Activated T-cell treated with anti-CD3 and anti-CD28 coated beads, Interleukin-2, amount 50 U/mL, for 4 hours (primary cell): ENCODE measurements around the gene TAC3. TPM values are rescaled to one million over a fixed set of nuclear protein-coding genes. Genes with fewer than 3 reads are reported as not detected.
"Not testable (repeated sequence)": the region's sequence is repeated elsewhere in the genome, so short reads cannot be mapped to it uniquely, and the experiment has no call there.

Experiments used
- ATAC-seq, 2 donors: fragments of 200-7000 bp; cut with Tn5 transposase; one replicate each; pipeline ENCODE4 v1.10.0; 2021
- DNase-seq: peaks from one replicate; pipeline ENCODE4 v3.0.0-alpha.2; 2020
- H3K27me3 Mint-ChIP-seq: one replicate; pipeline ENCODE4 v1.8.0; 2021; ENCODE audit warnings: low read depth, mixed read lengths
- H3K36me3 Mint-ChIP-seq: one replicate; pipeline ENCODE4 v1.8.0; 2022; ENCODE audit warnings: mixed read lengths; ENCODE audit not compliant: insufficient read depth
- H3K4me1 Mint-ChIP-seq: one replicate; pipeline ENCODE4 v1.8.0; 2021; ENCODE audit warnings: low read depth, mixed read lengths
- H3K4me3 Mint-ChIP-seq: one replicate; pipeline ENCODE4 v1.8.0; 2021; ENCODE audit warnings: mild to moderate bottlenecking, moderate library complexity, mixed read lengths
- H3K9me3 Mint-ChIP-seq: one replicate; pipeline ENCODE4 v1.8.0; 2021; ENCODE audit warnings: mixed read lengths
- total RNA-seq, 3 donors: library from RNA; stranded (reverse); gene quantifications; one replicate each; pipeline ENCODE4 v1.2.1, GENCODE V29; 2021

The TAC3 gene
- under 1 TPM in 1 of 3 donors, not detected in 2; 0.43 TPM for total RNA-seq

GRCh38 chr12:57016348-57016747 lies at the start of gene TAC3:
TSS of gene TAC3 (minus strand) at chr12:57016529. CDS start at chr12:57015797, 732 bp downstream.
- Mint-ChIP-seq H3K27me3 (peaks cover 7% of the 10 kb centered on the region), H3K4me3 (no peak within 1 kb of the TSS), H3K4me1 (peaks cover 30% of the 10 kb centered on the region), H3K9me3 (no peaks in the 10 kb centered on the region), H3K36me3 (no peaks in the 10 kb centered on the region)
- no peak for DNase-seq
- no peak for ATAC-seq

GRCh38 chr12:57063991-57064685 lies 47.8 kb upstream of the TAC3 start:
- peak; percentile 41 for DNase-seq
- peaks cover 21% of the 10 kb centered on the region for H3K36me3 Mint-ChIP-seq
- no peaks in the 10 kb centered on the region for H3K27me3 Mint-ChIP-seq
- peak; percentile 78 to 83 for ATAC-seq
- H3K4me3 Mint-ChIP-seq = peak overlapping the region; percentile 75
- peaks cover 55% of the 10 kb centered on the region for H3K4me1 Mint-ChIP-seq
- H3K9me3 Mint-ChIP-seq = peaks cover 3% of the 10 kb centered on the region

GRCh38 chr12:57058454-57058853 lies 42.1 kb upstream of the TAC3 start:
- Mint-ChIP-seq H3K9me3 (no peaks in the 10 kb centered on the region), H3K36me3 (peaks cover 31% of the 10 kb centered on the region), H3K27me3 (no peaks in the 10 kb centered on the region)

DNA sequence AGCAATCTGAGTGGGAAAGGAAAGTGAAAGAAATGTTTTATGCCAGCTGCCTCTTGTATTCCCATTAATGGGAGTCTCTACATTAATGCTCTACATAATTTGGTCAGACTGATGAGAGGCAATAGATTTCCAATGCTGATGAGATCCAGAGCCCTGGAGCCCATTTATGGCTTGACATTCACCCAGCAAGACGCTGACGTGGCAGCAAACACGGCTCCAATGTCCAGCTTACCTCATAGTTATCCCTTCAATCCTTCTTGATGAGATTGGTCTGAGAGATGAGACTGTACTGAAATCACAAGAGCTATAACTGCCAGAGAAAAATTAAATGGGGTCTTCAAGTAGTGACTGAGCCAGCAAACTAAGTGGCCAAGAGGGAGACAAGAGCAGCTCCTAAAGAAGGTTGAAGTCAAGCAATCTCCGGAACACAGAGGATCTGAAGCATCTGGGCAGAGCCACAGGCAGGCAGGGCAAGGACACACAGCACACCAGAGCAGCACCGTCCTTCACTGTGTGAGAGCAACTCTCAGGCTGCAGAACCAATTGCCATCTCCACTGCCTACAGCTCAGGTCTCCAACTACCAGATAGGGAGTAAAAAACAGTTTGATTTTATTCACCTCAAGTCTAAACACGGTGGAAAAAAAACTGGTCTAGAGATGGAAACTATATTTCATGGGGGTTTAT lies 40.9 kb upstream of the TAC3 start:
- H3K36me3 Mint-ChIP-seq = peaks cover 31% of the 10 kb centered on the region
- H3K9me3 Mint-ChIP-seq = no peaks in the 10 kb centered on the region
- peaks cover 14% of the 10 kb centered on the region for H3K4me1 Mint-ChIP-seq
- H3K27me3 Mint-ChIP-seq = no peaks in the 10 kb centered on the region
- ATAC-seq = no peak
- no peak for DNase-seq
- H3K4me3 Mint-ChIP-seq = no peak overlapping the region

More at GRCh38 chr12:57058454-57058853, 42.1 kb upstream of the TAC3 start:
- DNase-seq (no peak), ATAC-seq (no peak)
- H3K4me1 Mint-ChIP-seq = peaks cover 23% of the 10 kb centered on the region
- H3K4me3 Mint-ChIP-seq = no peak overlapping the region

GRCh38 chr12:57055824-57056223 lies 39.5 kb upstream of the TAC3 start:
- H3K36me3 Mint-ChIP-seq = peaks cover 29% of the 10 kb centered on the region
- ATAC-seq = no peak
- H3K4me1 Mint-ChIP-seq = peaks cover 10% of the 10 kb centered on the region
- no peak overlapping the region for H3K4me3 Mint-ChIP-seq
- H3K9me3 Mint-ChIP-seq = no peaks in the 10 kb centered on the region
- H3K27me3 Mint-ChIP-seq = no peaks in the 10 kb centered on the region
- no peak for DNase-seq

DNA sequence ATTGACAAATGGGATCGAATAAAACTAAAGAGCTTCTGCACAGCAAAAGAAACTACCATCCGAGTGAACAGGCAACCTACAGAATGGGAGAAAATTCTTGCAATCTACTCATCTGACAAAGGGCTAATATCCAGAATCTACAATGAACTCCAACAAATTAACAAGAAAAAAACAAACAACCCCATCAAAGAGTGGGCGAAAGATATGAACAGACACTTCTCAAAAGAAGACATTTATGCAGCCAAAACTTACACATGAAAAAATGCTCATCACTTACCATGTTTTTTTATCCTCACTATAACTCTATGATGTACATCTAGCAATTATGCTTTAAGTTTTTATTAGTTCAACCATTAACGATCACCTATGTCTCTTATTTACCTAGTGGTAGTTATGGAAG lies 37.6 kb upstream of the TAC3 start:
- not testable (repeated sequence) for H3K9me3 Mint-ChIP-seq, ATAC-seq, H3K4me1 Mint-ChIP-seq, H3K4me3 Mint-ChIP-seq, H3K27me3 Mint-ChIP-seq, DNase-seq
- peaks cover 20% of the 10 kb centered on the region for H3K36me3 Mint-ChIP-seq

- not testable (repeated sequence) for H3K4me1 Mint-ChIP-seq, DNase-seq, H3K9me3 Mint-ChIP-seq, H3K4me3 Mint-ChIP-seq, H3K27me3 Mint-ChIP-seq, ATAC-seq
- H3K36me3 Mint-ChIP-seq = peaks cover 13% of the 10 kb centered on the region
Observed at GRCh38 chr12:57053146-57053545, 36.8 kb upstream of the TAC3 start.

DNA sequence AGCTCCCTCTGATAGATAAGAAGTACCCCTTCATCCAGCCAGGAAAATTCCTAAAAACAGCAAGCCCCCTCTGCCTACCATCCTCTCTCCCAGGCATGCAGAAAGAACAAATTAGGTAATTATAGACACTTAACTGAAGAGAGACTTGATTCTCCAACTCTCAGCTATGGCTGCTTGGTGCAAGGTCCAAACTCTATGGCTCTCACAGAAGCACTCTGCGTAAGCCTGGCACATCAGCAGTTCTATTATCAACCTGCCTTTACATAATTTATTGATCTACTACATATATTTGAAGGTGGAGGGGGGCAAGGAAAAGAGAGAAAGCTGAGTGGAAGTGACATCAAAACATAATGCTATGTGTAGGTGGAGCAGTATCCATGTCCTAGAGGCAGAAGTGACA lies 34.7 kb upstream of the TAC3 start:
- Mint-ChIP-seq H3K27me3 (no peaks in the 10 kb centered on the region), H3K4me1 (peaks cover 22% of the 10 kb centered on the region), H3K36me3 (peaks cover under 1% of the 10 kb centered on the region), H3K9me3 (no peaks in the 10 kb centered on the region), H3K4me3 (no peak overlapping the region)
- ATAC-seq (no peak), DNase-seq (no peak)

DNA sequence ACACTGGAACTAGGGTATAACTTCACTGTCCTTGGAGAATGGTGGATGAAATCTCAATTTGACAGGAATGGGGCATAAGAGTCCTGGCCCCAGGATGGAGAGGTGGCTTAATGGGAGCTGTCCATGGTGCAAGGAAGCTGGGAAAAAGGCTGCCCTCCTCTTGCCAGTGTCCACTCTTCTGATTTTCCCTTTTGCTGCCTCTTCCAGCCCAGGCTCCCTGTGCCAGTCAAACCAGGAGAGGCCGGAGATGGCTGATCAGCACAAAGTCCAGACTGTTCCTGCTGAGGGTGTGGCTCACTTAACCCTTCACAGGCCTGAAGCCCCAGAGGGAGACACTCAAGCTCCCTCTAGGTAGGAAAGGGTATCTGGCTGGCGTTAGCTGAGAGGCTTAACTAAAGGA lies 33.6 kb upstream of the TAC3 start, which contains the start of gene MYO1A:
Gene MYO1A (minus strand): TSS at position 240 of the 400 bp plus-strand sequence. CDS start 1,806 bp downstream, outside the sequence.
- H3K9me3 Mint-ChIP-seq = no peaks in the 10 kb centered on the region
- no peaks in the 10 kb centered on the region for H3K36me3 Mint-ChIP-seq
- DNase-seq = no peak
- no peaks in the 10 kb centered on the region for H3K27me3 Mint-ChIP-seq
- no peak within 1 kb of the TSS for H3K4me3 Mint-ChIP-seq
- ATAC-seq = no peak
- peaks cover 25% of the 10 kb centered on the region for H3K4me1 Mint-ChIP-seq

GRCh38 chr12:57049119-57049446 lies 32.8 kb upstream of the TAC3 start:
- ATAC-seq (no peak), DNase-seq (no peak)

DNA sequence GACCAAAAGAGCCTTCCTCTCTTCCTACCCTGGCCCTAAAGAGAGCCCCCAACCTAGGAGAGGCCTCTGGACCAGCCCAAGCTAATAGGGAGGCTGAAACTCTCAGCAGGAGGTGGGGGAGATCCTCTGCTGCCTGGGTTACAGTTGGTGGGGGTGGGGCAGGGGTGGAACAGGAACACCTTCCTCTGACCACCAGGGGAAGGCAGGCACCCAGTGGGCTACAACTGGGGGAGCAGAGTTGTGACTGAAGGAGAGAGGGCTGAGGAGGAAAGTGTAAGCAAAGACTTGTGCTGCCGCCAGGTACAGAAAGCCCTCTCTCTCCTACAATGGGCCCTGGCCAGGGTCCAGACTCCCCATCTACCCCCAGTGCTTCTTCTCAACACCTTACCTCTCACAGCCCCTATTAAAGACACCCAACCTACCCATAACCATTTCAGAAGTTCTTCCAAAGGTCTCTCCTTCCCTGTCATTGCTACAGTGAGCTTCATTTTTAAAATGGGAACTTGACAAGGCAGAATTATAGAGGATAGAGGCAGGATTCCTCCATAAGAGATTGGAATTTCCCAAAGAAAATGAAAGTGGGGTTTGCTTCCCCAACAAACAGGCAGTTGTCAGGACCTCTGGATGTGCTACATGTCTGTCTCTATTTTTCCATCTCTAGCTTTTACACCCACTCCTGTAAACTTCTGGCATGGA lies 32.2 kb upstream of the TAC3 start:
- no peak for ATAC-seq
- Mint-ChIP-seq H3K36me3 (no peaks in the 10 kb centered on the region), H3K27me3 (no peaks in the 10 kb centered on the region), H3K9me3 (no peaks in the 10 kb centered on the region), H3K4me3 (no peak overlapping the region), H3K4me1 (peaks cover 25% of the 10 kb centered on the region)
- no peak for DNase-seq

More at GRCh38 chr12:57049119-57049446, 32.8 kb upstream of the TAC3 start:
- H3K4me1 Mint-ChIP-seq = peaks cover 25% of the 10 kb centered on the region
- H3K9me3 Mint-ChIP-seq = no peaks in the 10 kb centered on the region
- H3K27me3 Mint-ChIP-seq = no peaks in the 10 kb centered on the region
- no peak overlapping the region for H3K4me3 Mint-ChIP-seq
- H3K36me3 Mint-ChIP-seq = no peaks in the 10 kb centered on the region

DNA sequence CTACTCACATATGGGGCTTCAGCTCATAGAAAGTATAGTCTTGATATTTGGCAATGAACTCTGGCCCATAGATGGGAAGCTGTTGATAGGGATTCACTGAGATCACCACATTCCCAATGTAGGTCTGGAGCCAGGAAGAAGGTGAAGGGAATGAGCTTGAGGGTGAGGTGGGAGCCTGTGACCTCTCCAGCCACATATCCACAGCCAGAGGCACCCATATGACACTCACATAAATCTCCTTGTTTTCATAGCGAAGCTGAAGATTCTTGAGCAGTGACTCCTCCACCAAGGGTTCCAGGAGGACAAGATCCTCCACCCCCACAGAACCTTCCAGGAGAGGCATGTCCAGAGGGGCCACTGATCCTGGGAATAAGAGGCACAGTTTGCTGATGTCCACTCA lies 31.7 kb upstream of the TAC3 start:
- DNase-seq = no peak
- H3K4me1 Mint-ChIP-seq = peaks cover 25% of the 10 kb centered on the region
- no peak for ATAC-seq
- no peaks in the 10 kb centered on the region for H3K36me3 Mint-ChIP-seq
- H3K27me3 Mint-ChIP-seq = no peaks in the 10 kb centered on the region
- H3K9me3 Mint-ChIP-seq = no peaks in the 10 kb centered on the region
- H3K4me3 Mint-ChIP-seq = no peak overlapping the region

DNA sequence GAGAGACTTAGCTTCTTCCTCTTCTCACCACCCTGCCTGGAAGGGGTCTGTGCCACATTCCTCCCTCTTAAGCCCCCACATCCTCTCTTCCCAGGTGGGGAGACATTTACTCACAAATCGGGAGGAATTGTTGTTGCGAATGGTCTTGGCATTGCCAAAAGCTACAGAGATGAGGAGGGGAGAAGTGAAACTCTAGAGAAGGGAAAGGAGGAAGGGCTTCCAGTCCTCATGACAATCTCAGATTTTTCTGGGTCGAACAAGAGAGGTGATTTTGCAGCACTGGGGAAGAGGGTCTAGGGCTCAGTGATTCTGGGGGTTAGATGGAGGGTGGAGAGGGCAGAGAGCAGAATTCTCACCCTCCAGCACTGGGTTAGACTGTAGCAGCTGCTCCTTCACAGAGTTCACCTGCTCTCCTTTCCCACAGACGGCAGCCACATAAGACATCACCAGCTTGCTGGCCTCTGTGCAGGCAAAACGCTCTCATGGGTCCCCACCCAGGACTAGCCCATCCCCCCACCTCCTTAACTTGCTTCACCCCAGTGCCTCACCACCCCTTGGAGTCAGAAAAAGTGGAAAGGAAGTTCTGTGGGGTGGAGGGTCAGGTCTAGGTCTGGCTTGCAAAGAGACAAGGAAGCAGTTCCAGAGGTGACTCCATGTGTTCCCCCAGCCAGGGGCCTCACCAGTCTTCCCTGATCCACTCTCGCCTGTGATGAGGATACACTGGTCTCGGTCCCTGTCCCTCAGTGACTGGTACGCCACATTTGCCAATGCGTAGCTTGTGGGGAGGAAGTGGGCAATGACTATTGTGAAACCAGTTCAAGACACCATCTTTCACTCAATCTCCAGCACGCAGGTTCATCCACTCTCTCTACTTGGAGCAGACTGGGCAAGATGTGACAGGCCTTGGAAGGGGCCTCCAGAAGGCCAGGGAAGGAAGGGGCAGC lies 30.9 kb upstream of the TAC3 start:
- H3K27me3 Mint-ChIP-seq = no peaks in the 10 kb centered on the region
- ATAC-seq (peak; percentile 90 to 91), DNase-seq (no peak)
- H3K4me1 Mint-ChIP-seq = peaks cover 25% of the 10 kb centered on the region
- no peak overlapping the region for H3K4me3 Mint-ChIP-seq
- no peaks in the 10 kb centered on the region for H3K36me3 Mint-ChIP-seq
- H3K9me3 Mint-ChIP-seq = no peaks in the 10 kb centered on the region
